RWPE2 (cell line): ENCODE measurements around the gene LIF.
A peak's percentile ranks its signal among the peaks of the same experiment; 100 is the strongest.

Experiments
- ATAC-seq: fragments of 200-7000 bp; cut with Tn5 transposase; 3 replicates; pipeline ENCODE4 v1.9.1; 2021; ENCODE audit warnings: low read depth
- DNase-seq: peaks from one replicate; pipeline ENCODE4 v3.0.0-alpha.2; 2020; ENCODE audit warnings: low spot score
- H3K27ac ChIP-seq: fragments of 450-650 bp; 2 replicates; pipeline ENCODE4 v1.5.1; 2017; ENCODE audit warnings: mild to moderate bottlenecking; ENCODE audit not compliant: poor library complexity, severe bottlenecking
- H3K27me3 ChIP-seq: fragments of 250-450 bp; sonication (Bioruptor Pico); 2 replicates; pipeline ENCODE4 v1.5.1; 2021; ENCODE audit warnings: mild to moderate bottlenecking, moderate library complexity; ENCODE audit not compliant: insufficient read depth, poor library complexity, severe bottlenecking
- H3K36me3 ChIP-seq: fragments of 250-450 bp; sonication (Bioruptor Pico); 2 replicates; pipeline ENCODE4 v1.5.1; 2020; ENCODE audit warnings: low read depth, mild to moderate bottlenecking, moderate library complexity
- H3K4me1 ChIP-seq: fragments of 250-450 bp; sonication (Bioruptor Pico); 2 replicates; pipeline ENCODE4 v1.5.1; 2021; ENCODE audit warnings: mild to moderate bottlenecking, moderate library complexity; ENCODE audit not compliant: insufficient read depth, poor library complexity, severe bottlenecking
- H3K4me3 ChIP-seq: fragments of 250-450 bp; sonication (Bioruptor Pico); 2 replicates; pipeline ENCODE4 v1.5.1; 2021; ENCODE audit warnings: mild to moderate bottlenecking, moderate library complexity; ENCODE audit not compliant: severe bottlenecking
- H3K9me3 ChIP-seq: fragments of 250-450 bp; sonication (Bioruptor Pico); 2 replicates; pipeline ENCODE4 v1.5.1; 2021; ENCODE audit warnings: mild to moderate bottlenecking, moderate library complexity; ENCODE audit not compliant: severe bottlenecking
- CTCF ChIP-seq: fragments of 450-650 bp; IDR thresholded peaks from one replicate; pipeline ENCODE4 v1.5.1; 2017; ENCODE audit warnings: mild to moderate bottlenecking, moderate library complexity; ENCODE audit not compliant: poor library complexity, severe bottlenecking

LIF gene

GRCh38 chr22:30248484-30248883, 1.9 kb upstream of the LIF start:
- ATAC-seq (no peak), DNase-seq (no peak)
- Histone ChIP-seq H3K27me3 (no peaks in the 10 kb centered on the region), H3K27ac (no peak overlapping the region), H3K4me3 (no peak overlapping the region), H3K4me1 (peaks cover 18% of the 10 kb centered on the region), H3K36me3 (no peaks in the 10 kb centered on the region), H3K9me3 (no peaks in the 10 kb centered on the region)
- TF ChIP-seq CTCF = no peak

GRCh38 chr22:30247974-30248373, 1.4 kb upstream of the LIF start:
- TF ChIP-seq CTCF = no peak
- H3K9me3 ChIP-seq = no peaks in the 10 kb centered on the region
- H3K36me3 ChIP-seq = no peaks in the 10 kb centered on the region
- H3K4me3 ChIP-seq = no peak overlapping the region
- H3K4me1 ChIP-seq = peaks cover 18% of the 10 kb centered on the region
- ATAC-seq = no peak
- H3K27me3 ChIP-seq = no peaks in the 10 kb centered on the region
- DNase-seq = no peak
- H3K27ac ChIP-seq = no peak overlapping the region

GRCh38 chr22:30247561-30247960, 1.0 kb upstream of the LIF start:
- ATAC-seq (no peak), DNase-seq (no peak)
- no peak overlapping the region for H3K4me3 ChIP-seq
- H3K27me3 ChIP-seq = no peaks in the 10 kb centered on the region
- no peak overlapping the region for H3K27ac ChIP-seq
- no peaks in the 10 kb centered on the region for H3K36me3 ChIP-seq
- no peaks in the 10 kb centered on the region for H3K9me3 ChIP-seq
- peaks cover 18% of the 10 kb centered on the region for H3K4me1 ChIP-seq
- no peak for TF ChIP-seq CTCF

- Histone ChIP-seq H3K36me3 (no peaks in the 10 kb centered on the region), H3K27ac (peak overlapping the region; percentile 8), H3K4me1 (peaks cover 15% of the 10 kb centered on the region), H3K9me3 (no peaks in the 10 kb centered on the region), H3K4me3 (peak overlapping the region; percentile 36), H3K27me3 (no peaks in the 10 kb centered on the region)
- ATAC-seq (no peak), DNase-seq (no peak)
- TF ChIP-seq CTCF = peak; percentile 8
These were observed 336 bp upstream of the LIF start for GRCh38 chr22:30246814-30247376.

DNA sequence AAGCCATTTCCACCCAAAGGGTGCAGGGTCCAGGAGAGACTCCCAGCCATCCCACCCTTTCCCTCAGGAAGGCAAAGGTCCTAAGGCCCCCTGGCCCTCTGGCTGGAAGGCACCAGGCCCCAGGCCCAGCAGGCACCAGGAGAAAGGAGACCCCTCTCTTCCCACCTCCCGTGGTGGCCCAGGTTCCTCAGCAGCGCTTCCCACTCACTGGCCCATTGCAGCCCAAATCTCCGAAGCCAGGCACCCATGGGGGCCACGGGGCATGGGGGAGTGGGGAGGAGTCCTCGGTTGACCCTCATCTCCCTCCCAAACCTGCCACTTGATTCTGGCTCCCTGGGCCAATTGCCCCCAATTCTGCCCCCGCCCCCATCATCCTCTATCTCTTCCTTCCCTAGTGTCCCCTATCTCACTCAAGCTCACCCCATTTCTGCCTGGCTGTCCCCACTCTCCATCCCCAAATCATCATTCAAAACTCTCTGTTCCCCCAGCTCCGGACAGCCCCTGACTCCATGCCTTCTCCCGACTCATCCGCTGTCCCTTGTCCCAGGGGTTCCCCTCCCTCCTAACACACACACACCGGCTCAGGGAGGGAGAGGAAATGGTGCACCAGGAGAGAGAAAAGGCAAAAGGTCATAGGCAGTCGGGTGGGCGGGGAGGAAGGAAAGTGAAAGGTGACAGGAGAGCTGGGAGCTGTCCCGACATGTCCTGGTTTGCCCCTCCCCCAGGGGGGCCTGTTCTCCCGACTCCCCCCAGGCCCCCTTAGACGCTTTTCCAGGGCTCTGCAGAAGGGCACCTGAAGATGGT, 1.2 kb downstream of the LIF start:
- Histone ChIP-seq H3K9me3 (no peaks in the 10 kb centered on the region), H3K4me3 (peak overlapping the region; percentile 36), H3K27me3 (no peaks in the 10 kb centered on the region), H3K27ac (peak overlapping the region; percentile 8), H3K36me3 (no peaks in the 10 kb centered on the region), H3K4me1 (peaks cover 3% of the 10 kb centered on the region)
- TF ChIP-seq CTCF = no peak
- DNase-seq (no peak), ATAC-seq (no peak)
